GM18519 (cell line): ENCODE measurements around the gene PLXDC1.

Source experiments
- ATAC-seq: cut with Tn5 transposase; IDR thresholded peaks from one replicate; pipeline ENCODE4 v1.9.1; 2021; ENCODE audit warnings: mild to moderate bottlenecking, moderate library complexity; ENCODE audit not compliant: unreplicated experiment, low FRiP score

Gene PLXDC1

GRCh38 chr17:39158623-39159022, 7.2 kb upstream of the PLXDC1 start:
- no peak for ATAC-seq

DNA sequence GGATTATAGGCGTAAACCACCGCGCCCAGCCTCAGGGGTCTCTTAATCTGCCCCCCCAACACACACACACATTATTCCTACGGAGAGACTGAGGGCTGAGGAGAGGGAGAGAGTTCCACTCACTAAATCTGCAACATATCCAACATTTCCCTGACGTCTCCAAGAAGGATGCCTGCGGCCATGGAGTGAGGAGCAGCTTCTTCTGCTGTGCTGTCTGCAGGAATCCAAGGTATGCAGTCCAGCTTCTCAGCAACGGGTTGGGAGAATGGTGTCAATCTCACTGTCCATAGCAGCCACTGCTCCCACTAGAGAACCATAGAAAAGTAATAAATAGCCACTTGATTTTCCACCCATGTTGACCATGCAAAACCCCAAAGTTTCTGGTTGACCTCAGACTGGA, 5.1 kb upstream of the PLXDC1 start:
- ATAC-seq, result no peak

GRCh38 chr17:39155654-39156053, 4.2 kb upstream of the PLXDC1 start:
- ATAC-seq, result no peak

GRCh38 chr17:39153599-39154051, 2.2 kb upstream of the PLXDC1 start:
- no peak for ATAC-seq

DNA sequence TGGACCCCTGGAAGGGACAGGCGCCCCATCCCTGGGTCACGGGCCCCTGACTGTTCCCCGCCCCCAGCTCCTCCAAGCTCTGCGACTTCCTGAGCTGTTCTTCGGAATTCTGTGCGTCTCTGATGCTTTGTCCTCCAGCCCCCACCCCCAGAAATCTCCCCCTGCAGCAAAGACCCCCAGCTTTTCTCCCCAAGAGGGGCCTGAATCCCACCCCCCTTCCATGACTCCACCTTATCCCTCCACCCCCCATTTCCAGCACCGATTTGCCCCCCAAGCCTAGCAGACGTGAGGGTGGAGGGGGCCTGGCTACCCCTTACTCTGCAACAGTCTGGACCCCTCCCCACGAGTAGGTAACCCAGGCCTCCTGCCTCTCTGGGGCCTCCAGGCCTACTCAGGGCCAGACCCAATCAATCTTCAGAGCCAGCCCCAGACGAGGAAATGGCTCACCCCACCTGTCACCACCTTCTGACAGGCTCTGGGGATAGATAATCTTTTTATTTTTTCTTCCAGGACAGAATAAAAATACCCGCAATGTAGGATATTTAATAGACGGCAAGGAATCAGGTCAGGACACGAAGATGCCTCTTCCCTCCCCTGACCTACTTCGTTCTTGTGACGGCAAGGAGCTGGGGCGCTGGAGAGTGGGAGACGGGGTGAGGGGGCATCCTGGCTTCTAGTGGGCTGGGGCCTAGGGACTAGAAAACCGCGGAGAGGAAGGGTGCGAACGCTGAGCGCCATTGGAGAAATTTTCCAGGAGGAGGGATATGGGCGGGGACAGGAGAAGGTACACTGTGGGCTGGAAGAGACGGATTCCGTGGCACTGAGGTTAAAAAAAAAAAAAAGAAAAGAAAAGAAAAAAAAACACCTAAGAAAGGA, 744 bp upstream of the PLXDC1 start:
- no peak for ATAC-seq

DNA sequence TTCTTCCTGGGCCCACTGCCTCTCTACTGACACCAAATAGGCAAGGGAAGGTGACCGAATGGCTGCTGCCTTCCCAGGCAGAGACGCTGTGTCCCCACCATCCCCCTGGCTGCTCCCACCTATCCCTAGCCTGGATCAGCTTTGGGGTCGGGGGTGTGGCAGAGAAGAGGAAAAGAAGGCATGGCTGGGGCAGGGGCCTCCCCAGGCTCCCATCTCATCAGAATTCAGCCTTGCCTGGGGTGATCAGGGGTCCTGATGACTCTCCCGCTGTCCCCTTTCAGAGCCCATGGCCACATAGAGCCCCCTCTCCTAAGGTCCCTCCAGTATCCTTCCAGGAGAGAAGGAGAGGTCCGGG, 665 bp downstream of the PLXDC1 start:
- no peak for ATAC-seq

GRCh38 chr17:39150104-39150634, 1.3 kb downstream of the PLXDC1 start:
- ATAC-seq, result no peak

DNA sequence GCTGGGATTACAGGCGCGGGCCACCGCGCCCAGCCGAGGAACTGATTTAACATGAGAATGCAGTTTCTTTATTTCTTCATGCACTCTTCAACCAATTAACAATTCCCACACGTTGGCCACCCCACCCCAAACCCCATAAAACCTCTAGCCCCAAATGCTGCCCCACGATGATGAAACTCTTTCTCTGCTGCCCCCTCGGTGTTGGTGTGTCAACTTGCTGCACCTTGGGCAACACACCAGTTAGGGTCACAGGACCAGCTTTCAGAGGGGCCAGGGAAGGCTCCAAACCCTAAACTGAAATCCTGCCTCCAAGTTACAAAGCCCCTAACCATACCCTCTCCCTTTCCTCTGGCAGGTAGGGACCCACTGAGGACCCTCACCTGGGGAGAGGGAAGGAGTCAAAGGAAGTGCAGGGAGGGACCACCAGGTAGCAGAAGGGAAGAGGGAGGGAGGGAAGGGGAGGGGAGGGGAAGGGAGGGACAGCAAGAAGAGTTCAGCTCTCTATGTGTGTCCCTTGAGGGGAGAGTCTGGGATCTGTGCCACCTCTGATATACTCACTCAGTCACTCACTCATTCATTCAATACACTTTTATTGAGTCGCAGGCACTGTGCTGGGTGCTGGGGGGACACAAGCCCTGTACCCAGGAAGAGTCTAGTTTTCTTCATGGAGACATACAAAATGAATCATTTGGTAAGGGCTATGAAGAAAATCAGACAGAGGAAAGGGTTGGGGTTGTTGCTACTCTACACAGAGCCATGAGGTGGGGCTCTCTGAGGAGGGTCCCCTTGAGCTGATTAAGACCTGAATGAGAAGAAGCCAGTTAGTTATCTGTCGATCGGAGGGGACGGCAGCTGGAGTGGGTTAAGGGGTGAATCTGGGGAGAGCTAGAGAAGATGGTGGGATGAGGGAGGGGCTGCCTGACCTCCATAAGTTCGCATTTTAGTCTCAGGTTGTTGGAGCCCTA, 3.9 kb downstream of the PLXDC1 start:
- no peak for ATAC-seq

GRCh38 chr17:39146273-39146672, 5.2 kb downstream of the PLXDC1 start:
- no peak for ATAC-seq

- ATAC-seq, result no peak
These were observed 6.3 kb downstream of the PLXDC1 start for GRCh38 chr17:39145143-39145542.

DNA sequence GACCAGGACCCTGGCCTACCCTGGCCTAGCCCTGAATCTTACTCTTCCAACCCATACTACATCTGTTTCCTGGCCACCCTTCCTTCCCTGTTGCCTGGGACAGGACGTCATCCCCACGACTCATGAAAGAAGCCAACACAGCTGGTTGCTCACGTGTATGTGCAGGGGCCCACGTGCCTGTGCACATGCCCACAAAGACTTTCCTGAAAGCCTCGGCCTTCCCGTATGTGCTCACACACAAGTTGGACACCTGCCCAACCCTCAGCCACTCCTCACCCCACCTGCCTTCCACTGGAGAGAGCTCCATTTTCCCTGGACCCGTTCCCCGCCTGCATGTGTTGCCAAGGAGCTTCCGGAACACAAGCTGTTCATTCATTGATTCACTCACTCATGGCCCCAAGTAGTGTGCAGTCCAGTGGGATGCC, 7.0 kb downstream of the PLXDC1 start:
- ATAC-seq, result no peak

- ATAC-seq, result no peak
These were observed 7.8 kb downstream of the PLXDC1 start for GRCh38 chr17:39143552-39144093.

GRCh38 chr17:39141915-39142664, 9.3 kb downstream of the PLXDC1 start:
- no peak for ATAC-seq

GRCh38 chr17:39141294-39141693, 10.1 kb downstream of the PLXDC1 start:
- ATAC-seq, result no peak

GRCh38 chr17:39139561-39139960, 11.9 kb downstream of the PLXDC1 start:
- ATAC-seq, result no peak

DNA sequence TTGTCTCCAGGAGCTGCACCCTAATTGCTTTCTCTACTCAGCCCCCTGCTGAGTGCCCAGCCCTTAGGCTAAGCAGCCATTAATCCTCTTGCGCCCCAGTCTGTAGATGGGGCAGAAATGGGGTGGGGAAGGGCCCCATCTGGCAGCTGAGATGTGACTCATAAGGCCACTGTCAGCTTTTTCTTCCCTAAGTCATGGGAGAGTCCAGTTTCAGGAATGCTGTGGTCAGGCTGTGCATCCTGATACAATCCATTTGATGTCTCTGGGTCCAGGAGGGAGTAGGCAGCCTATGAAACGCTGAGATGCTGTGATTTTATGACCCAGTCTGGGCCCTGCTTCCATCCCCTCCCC, 12.3 kb downstream of the PLXDC1 start:
- ATAC-seq, result no peak

GRCh38 chr17:39138431-39139160, 12.8 kb downstream of the PLXDC1 start:
- no peak for ATAC-seq

DNA sequence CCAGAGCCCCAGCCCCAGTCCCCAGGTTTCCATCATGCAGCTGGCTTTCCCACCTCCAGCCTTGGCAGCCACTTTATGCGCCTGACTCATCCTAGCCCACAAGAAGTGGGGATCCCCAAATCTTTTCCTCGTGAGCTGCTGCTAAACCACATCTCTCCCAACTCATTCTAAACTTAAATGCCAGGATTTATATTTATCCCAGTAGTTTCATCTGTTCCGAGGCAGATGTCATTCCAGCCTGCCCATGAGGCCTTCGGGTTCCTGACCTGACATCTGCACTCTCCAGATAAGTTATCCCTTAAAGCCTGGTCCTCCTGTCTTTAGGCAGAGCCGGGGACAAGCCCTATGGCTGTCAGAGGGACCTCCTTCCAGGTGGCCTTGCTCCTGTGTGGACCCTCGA, 16.6 kb downstream of the PLXDC1 start:
- ATAC-seq, result no peak

DNA sequence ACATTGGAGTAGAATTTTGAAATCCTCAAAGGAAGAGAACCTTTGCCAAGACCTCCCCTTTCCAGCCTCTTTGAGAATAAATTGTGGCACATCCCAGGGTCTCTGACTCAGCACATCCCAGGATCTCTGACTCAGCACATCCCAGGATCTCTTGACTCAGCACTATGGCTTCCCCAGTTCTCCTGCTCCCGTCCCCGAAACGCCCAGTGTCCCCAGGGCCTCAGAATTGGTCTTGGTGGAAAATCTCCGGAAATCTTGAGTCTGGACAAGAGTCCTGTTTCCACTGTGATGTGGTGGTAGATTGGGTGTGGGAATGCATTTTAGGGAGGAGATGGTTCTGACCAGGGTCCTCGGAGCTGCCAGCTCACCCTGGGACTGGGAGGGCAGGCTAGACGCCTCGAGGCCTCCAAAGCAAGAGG, 19.2 kb downstream of the PLXDC1 start:
- ATAC-seq, result no peak

GRCh38 chr17:39131616-39132015, 19.8 kb downstream of the PLXDC1 start:
- no peak for ATAC-seq
